GM18861 (cell line): ENCODE results near the gene CCDC68.
A peak's percentile ranks its signal among the peaks of the same experiment; 100 is the strongest.
"Not testable (repeated sequence)": the region's sequence is repeated elsewhere in the genome, so short reads cannot be mapped to it uniquely, and the experiment has no call there.

Experiments used
- ATAC-seq: cut with Tn5 transposase; IDR thresholded peaks from one replicate; pipeline ENCODE4 v1.9.1; 2021; ENCODE audit not compliant: unreplicated experiment

CCDC68 gene, protein sequence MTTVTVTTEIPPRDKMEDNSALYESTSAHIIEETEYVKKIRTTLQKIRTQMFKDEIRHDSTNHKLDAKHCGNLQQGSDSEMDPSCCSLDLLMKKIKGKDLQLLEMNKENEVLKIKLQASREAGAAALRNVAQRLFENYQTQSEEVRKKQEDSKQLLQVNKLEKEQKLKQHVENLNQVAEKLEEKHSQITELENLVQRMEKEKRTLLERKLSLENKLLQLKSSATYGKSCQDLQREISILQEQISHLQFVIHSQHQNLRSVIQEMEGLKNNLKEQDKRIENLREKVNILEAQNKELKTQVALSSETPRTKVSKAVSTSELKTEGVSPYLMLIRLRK

DNA sequence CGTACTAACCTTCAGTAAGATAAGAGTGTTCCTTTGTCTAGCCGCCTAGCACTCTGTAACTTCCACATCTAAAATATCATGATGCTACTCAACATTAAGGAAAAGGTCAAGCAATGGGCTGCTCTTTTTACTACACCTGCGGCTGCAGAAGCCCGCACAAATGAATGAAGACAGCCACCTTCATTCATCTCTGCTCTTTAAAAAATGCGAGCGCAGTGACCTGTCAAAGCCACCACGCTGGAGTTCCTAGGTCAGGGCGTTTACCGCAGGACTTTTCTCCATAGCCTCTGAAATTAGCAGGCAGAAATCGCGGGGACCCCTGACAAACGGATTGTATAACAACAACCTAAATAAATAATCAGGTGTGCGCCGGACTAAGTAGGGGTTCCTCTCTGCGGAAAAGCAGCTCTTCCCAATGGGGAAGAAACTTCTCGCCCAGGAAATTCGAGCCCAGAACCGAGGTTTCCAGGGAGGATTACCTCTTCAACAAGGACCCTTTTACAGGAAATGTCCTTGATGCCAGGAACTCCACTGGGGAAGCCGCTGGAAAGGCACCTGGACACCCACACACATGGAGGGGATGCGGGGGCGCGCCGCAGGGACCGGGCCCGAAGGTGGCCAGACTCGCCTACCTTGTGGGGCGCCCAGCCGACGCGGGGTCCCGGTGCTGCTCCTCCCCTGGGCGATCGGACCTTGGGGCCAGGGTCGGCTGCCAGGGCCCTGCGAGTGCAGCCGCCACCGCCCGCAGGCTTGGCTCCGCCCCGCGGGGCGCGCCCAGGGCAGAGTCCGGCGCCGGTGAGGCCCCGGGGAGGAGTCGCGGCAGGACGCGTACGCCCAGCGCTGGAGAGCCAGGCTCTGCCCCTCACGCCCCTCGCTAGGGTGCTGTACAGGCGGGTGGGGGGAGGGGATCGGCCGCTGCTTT is at the start of gene CCDC68:
Gene CCDC68 (minus strand): TSS at position 758 of the 922 bp plus-strand sequence. CDS start 16,670 bp downstream, outside the sequence.
- no peak for ATAC-seq

DNA sequence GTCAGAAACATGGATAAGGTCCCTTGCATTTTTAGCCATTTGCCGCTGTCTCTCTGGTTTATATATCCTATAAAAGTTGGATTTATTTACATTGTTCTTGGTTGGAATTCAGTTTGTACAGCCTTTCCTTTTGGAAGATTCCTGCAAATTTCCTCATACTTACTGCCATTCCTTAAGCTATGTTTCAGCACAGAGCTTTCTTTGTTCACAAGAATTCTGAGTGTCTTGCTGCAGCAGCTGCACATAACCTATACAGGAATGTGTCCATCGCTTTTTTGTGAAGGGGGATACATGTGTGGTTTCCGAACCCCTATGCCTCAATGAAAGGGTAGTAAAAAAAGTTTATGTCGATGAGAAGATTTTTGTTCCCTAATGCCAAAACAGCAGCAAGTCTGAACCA is 48.3 kb upstream of the CCDC68 start:
- ATAC-seq: no peak

DNA sequence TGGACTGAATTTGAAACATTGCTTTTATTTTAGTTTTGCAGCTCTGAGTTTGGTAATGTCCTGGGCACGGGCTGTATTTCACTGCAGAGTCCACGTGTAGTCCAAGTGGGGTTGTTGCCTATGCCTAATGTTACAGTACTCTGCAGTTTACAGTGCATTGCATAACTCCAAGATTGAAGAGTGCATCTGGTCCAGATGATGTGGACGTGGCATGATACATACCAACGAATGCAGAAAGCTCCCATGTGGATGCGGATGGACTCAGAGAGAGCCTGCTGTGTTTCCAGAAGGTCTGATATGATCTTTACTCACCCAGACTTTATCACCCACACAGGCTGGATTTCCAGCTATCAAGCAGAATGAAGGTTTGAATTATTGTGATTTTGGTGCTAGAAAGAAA is 44.4 kb upstream of the CCDC68 start:
- ATAC-seq: no peak

DNA sequence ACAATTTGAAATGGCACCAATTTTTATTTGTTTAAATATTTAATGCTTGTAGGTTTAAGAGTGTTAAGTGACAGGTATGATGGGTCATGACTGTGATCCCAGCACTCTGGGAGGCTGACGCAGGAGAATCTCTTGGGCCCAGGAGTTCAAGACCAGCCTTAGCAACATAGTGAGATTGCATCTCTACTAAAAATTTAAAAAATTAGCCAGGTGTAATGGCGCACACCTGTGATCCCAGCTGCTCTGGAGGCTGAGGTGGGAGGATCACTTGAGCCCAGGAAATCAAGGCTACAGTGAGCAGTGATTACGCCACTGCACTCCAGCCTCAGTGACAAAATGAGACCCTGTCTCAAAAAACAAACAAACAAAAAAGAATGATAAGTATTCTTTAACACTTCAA is 43.0 kb upstream of the CCDC68 start:
- ATAC-seq: no peak

DNA sequence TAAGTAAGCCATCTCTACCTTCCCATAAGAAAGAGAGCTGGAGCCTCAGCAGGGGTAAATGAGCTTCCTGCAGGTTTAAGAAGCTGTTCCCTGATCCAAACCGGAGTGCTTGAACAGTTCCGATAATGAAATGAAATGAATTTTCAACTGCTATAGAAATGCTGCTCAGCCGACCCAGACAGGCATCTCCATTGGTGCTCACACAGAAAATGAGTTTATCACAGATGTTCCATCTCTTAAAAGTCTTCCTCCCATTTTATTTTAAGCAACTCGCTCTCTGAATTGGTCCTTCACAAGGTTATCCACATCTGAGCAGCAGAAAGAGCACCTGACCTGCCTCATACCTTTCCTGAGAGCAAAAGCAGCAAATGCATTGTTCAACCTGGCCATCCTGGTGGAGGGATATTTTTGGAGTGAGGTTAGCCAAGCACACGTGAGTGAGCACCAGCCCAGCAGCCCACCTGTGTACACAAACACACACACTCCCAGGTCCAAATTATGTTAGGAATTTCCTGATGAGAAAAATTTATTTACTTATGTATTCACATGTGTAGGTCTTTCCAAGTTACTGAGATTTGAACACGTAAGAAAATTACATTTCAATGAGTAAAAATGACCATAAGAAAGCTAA is 42.2 kb upstream of the CCDC68 start:
- no peak for ATAC-seq

DNA sequence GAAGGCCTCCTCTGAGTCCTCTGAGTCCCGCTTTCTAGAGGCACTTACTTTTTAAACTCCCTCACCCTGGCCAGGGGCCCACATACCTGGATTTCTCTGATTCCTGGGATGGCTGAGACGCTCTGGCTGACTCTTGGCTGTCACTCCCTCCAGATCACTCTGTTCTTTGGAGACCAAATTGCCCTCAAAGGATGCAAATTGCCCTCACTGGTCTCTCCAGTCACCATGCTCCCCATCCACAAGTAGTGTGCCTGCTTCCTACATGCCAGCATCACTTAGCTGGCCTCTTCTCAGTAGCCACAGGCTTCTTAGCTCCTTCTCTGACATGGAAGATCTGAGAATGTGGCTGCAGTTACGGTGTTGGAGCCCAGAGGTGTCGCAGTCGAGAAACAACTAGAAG is 41.3 kb upstream of the CCDC68 start:
- no peak for ATAC-seq

DNA sequence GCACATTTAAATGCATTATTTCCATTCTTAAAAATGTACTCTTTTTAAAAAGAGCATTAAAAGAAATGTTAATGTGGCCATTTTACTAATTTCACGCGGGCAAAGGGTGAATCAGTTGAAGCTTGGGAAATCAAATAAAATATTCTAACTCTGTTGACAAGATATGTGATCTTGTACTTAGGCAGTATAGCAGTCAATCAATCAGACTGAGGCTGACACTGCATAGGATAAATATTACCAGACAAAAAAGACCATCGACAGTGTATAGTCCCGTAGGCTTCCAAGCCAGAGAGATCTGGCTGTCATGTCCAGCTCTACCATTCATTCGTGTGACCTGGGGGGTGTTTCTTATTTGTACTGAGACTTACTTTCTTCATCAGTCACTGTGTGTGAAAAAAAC is 39.8 kb upstream of the CCDC68 start:
- no peak for ATAC-seq

DNA sequence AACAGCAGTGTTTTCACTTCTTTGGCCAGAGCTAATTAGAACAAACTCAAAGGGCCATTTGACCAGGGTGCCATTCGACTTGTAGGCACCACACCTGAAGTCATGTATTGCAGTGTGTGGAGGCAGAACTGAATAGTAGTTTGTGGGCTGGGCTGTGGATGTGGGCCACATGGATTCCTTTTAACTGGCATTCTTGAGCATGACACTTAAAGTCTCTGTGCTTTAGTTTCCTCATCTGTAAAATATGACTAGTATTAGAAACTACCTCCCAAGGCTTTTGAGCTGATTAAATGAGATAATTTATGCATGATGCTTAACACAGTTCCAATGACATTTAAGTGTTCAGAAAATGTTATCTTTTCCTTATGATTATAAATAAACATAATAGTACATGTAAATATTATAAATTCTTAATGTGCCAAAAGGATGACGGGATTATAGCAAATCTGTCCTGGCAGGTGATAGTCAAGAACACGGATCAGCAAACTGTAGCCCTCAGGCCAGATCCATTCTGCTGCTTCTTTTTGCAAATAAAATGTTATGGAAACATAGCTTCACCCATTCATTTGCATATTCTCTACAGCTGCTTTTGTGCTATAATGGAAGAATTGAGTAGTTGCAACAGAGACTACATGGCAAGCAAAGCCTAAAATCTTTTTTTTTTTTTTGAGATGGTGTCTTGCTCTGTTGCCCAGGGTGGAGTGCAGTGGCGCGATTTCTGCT is 36.3 kb upstream of the CCDC68 start:
- no peak for ATAC-seq

DNA sequence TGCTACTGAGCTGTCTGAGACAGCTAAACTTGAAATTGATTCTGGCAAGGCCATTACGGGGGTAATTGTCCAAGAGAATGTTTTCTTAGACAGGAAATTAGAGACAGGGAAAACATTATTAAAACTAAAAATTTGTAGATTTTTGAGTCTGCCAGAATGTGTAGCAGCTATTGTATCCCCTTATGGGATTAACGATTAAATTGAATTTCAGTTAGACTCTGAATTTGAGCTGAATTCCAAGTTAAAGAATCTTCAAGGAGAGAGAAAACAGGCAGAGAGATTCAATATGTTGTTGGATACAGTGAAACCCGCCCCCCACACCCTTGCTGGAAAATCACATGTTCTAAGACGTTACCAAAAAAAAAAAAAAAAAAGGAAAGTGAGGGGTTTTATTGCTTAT is 32.7 kb upstream of the CCDC68 start:
- no peak for ATAC-seq

DNA sequence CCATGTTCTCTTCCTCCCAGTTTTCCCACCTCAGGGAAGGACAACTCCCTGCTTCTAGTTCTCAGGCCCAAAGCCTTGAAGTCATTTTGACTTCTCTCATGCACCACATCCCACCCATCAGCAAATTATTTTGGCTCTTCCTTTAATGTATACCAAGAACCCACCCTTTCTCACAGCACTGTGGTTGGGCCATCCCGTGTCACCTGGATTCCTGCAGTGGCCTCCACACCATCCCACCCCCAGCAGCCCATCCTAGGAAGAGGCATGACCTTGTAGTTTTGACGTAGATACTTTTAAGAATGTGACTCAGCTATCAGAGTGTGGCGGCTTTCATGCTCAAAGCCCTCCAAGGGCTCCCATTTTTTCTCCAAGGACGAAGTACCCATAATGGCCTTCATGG is 25.6 kb upstream of the CCDC68 start:
- no peak for ATAC-seq

DNA sequence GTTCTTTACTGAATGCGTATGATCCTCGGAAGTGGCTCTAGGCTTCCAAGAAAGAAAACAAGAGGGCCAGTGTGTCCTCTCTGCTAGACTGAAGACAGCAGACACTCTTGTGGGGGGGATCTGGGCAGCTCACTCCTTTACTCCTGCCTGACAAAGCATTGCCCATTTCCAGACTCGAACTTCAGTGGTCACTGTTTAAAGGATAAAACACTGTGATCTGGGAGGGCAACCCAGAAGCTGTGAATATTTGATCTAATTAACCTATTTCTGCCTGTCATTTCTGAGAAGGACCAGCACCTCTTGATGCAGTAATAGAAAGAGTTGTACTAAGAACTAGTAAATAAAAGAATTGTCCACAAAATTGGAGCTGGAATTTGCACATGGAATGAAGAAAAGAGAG is 24.5 kb upstream of the CCDC68 start:
- no peak for ATAC-seq

DNA sequence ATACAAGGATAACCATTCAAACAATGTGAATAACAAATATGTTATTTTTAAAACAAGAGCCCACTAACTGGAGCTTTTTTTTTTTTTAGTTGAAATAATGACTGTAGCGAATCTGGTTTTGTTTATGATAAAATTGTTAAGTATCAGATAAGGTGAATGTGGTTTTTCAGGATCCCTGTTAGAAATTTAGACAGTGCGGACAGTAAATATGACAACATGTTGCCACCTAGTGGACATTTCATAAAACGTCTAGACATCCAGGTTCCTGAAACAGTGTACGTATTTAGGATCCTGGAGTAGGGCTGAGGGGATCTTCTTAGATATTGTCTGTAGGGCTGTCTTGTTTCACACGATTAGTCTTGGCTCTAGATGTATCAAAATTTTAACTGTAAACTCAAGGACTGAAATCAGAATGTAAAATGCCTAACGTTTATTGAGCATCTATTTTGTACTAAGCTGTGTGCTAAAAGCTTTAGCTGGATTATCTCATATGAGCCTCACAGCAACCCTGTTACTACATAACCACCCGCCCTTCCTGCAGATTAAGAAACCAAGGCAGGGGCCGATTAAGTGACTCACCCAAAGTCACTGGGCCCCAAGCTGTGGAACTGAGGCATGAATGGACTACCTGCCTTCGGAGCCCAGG is 23.9 kb upstream of the CCDC68 start:
- peak; percentile 87 for ATAC-seq

DNA sequence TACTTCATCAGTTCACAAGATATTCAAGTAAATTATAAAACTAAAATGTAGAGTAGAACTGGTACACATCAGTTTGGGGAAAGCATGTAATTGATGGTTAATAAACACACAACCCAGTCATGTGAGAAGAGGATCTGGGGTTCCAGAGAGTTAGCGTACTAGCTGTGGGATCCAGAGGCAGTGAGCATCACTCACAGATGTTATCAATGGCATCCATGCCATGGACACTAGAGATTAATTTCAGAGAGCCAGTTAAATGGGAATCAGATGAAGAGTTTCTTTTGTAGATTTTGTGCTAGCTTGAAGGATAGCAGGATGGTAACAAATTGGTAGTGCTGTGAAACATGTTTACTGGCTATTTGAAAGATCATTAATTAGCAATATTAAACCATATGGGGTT is 21.8 kb upstream of the CCDC68 start:
- ATAC-seq: no peak

DNA sequence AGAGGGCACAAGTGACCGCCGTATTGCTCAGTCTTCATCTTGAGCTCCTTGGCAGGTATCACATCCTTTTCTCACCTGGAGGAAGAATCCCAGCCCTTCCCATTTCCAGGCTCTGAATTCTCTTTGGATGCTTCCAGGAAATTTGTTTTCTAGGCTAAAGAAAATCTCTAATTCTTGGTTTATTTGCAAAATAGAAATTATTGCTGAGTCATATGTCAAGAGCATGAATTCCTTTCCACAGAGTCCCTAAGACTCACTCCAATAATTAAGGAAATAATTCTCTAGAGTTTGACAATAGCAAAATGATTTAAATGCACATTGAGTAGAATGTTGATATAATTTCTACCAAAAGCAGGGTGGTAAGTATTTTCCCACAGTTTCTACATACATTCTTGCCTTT is 16.3 kb upstream of the CCDC68 start:
- ATAC-seq: no peak

DNA sequence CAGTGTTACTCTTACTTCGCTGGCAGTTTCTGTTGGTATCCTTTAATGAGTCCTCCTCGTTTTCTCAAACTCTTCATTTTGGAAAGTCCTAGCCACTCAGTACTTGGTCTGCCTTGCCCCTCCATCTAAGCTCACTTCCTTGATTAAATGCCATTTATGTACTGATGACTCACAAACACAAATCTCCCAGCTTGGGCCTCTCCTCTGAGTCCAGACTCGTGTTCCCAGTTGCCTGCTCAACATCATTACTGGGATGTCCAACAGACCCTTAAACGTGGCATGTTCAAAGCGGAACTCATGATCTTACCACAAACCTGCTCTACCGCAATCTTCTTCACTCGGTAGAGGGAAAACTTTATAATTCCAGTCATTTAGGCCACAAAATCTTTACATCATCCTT is 13.8 kb upstream of the CCDC68 start:
- ATAC-seq: no peak

DNA sequence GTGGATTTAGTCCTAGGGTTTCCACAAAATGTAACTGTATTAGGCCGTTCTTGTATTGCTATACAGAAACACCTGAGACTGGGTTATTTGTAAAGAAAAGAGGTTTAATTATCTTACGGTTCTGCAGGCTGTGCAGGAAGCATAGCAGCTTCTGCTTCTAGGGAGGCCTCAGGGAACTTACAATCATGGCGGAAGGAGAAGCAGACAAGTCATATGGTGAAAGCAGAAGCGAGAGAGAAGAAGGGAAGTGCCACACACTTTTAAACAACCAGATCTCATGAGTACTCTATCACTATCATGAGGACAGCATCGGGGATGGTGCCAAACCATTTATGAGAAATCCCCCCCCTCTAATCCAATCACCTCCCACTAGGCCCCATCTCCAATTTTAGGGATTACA is 9.5 kb upstream of the CCDC68 start:
- ATAC-seq: no peak

DNA sequence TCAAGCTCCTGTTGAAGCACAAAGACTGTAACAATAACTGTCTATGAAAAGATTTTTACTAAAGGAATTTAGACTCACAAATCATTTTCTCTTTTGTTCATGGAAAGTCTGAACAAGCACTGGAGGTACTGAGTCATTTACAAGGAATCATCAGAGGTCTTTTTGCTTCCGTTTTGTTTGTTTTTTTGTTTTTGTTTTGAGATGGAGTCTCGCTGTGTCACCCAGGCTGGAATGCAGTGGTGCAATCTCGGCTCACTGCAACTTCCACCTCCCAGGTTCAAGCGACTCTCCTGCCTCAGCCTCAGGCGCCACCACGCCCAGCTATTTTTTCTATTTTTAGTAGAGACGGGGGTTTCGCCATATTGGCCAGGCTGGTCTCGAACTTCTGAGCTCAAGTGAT is 9.0 kb upstream of the CCDC68 start:
- not testable (repeated sequence) for ATAC-seq

DNA sequence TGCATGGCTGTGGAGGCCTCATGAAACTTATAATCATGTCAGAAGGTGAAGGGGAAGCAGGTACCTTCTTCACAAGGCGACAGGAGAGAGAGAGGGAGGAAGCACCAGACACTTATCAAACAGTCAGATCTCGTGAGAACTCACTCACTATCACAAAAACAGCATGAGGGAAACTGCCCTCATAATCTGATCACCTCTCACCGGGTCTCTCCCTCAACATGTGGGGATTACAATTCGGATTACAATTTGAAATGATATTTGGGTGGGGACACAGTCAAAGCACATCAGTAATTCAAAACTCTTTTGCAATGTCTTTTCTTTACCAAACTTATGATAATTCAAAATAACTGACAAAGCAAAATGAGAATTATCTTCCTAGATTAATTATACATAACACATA is 8.5 kb upstream of the CCDC68 start:
- ATAC-seq: no peak

DNA sequence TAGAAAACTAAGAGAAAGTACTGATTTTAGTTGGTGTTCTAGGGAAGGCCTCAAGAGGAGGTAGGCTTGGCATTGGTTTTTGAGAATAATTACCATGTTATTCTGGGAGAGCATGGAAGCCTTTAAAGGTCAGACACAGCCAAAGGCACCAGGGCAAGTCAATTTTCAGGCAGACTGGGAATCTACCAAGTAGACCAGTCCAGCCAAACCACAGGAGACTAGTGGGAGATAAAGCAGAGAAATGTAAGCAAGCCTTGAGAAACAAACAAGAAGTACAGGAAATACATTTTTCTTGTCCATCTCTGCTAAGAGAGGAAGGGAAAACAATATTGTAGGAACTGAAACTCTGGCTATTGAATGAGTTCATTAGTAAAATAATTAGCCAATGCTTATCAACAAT is 5.5 kb upstream of the CCDC68 start:
- no peak for ATAC-seq

DNA sequence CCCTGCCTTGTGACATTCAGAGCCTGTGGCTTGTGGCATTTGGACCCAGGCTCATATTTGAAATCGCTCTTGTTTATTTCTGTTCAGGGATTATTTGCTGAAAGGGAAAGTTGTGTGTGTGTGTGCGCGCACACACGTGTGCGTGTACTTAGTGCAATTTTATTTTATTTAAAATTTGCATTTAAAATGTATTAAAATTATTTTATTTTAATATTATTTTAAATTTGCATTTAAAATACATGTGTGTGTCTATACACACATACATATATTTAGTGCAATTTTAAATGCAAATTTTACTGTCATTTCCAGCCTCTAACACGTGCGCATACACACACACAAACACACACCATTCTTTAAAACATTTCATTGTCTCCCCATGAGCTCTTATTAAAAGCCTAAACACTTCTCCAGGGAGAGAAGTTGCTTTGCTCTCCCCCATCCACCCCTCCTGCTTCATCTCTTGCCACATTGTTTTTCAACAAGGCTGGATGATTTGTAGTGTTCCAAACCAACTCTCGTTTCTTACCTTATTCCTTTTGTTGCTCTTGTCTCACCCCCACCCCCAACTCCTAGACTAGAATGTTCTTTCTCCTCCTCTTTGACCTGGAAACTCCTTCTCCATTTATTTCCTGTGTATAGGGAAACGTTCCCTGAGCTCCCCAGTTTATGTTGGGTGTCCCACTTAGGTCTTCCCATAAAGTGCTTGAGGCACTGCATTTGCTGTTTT is 3.8 kb upstream of the CCDC68 start:
- no peak for ATAC-seq
